GM12864 (cell line): Measurements from ENCODE around the gene AKR7A3.
"Not testable (repeated sequence)": the region's sequence is repeated elsewhere in the genome, so short reads cannot be mapped to it uniquely, and the experiment has no call there.

Experiments
- DNase-seq: peaks from one replicate; pipeline ENCODE4 v3.0.0-alpha.2; 2011; ENCODE audit warnings: low read depth
- H3K4me3 ChIP-seq: 2 replicates; pipeline ENCODE4 v1.5.1; 2011; ENCODE audit warnings: mild to moderate bottlenecking, low read depth, low read length, control low read depth
- TF ChIP-seq, protein P1 (sequence below): IDR thresholded peaks from 2 replicates; pipeline ENCODE4 v1.5.1; 2011; ENCODE audit warnings: low read depth, mild to moderate bottlenecking, moderate library complexity, low read length, control low read depth, inconsistent platforms; ENCODE audit errors: missing control alignments

AKR7A3 gene

GRCh38 chr1:19288324-19289241, at the start of gene AKR7A3:
Gene AKR7A3, minus strand, starts transcription at chr1:19288770. Its CDS starts 61 bp downstream, at chr1:19288709.
- not testable (repeated sequence) for H3K4me3 ChIP-seq, DNase-seq

DNA sequence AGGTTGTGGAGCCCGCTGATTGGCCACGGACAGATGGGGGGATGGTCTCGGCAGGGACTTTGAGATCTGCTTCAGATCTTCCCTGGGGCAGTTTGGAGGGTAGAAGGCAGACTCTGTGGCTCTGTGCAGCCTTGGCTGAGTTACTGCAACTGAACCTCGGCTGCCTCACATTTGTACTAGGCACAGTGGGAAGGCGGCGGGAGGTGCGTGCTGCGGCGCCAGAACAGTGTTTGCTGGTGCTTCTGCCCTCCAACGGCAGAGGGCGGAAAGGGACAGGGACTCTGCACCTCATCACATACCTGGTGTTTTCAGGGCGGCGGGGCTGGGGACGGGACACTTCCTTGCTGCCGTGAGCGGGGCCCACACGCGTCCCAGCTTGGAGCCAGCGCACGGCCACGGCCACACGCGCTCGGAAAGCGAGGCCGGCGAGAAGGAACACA, 49.8 kb upstream of the AKR7A3 start:
- TF ChIP-seq, protein P1, sequence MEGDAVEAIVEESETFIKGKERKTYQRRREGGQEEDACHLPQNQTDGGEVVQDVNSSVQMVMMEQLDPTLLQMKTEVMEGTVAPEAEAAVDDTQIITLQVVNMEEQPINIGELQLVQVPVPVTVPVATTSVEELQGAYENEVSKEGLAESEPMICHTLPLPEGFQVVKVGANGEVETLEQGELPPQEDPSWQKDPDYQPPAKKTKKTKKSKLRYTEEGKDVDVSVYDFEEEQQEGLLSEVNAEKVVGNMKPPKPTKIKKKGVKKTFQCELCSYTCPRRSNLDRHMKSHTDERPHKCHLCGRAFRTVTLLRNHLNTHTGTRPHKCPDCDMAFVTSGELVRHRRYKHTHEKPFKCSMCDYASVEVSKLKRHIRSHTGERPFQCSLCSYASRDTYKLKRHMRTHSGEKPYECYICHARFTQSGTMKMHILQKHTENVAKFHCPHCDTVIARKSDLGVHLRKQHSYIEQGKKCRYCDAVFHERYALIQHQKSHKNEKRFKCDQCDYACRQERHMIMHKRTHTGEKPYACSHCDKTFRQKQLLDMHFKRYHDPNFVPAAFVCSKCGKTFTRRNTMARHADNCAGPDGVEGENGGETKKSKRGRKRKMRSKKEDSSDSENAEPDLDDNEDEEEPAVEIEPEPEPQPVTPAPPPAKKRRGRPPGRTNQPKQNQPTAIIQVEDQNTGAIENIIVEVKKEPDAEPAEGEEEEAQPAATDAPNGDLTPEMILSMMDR: no peak
- no peak for DNase-seq
- H3K4me3 ChIP-seq: no peak overlapping the region

DNA sequence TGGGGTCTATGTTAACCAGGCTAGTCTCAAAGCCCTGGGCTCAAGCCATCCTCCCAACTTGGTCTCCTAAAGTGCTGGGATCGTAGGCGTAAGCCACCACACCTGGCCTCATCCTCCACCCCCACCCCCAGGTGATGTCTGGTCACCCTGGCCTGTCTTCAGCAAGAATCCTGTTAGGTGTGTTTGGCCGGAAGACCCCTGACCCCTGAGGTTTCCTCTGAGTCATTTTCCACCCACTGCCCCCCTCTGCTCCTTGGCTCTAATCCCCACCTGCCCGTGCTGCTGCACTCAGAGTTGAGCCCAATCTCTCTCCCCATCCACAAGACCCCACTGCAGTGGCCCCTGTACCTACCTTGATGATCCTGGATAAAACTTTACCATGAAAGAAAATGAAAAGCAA, 48.7 kb upstream of the AKR7A3 start:
- TF ChIP-seq, protein P1: no peak
- H3K4me3 ChIP-seq: no peak overlapping the region
- DNase-seq: no peak

GRCh38 chr1:19336543-19336942, 48.0 kb upstream of the AKR7A3 start:
- TF ChIP-seq, protein P1: no peak
- H3K4me3 ChIP-seq: no peak overlapping the region
- DNase-seq: no peak

DNA sequence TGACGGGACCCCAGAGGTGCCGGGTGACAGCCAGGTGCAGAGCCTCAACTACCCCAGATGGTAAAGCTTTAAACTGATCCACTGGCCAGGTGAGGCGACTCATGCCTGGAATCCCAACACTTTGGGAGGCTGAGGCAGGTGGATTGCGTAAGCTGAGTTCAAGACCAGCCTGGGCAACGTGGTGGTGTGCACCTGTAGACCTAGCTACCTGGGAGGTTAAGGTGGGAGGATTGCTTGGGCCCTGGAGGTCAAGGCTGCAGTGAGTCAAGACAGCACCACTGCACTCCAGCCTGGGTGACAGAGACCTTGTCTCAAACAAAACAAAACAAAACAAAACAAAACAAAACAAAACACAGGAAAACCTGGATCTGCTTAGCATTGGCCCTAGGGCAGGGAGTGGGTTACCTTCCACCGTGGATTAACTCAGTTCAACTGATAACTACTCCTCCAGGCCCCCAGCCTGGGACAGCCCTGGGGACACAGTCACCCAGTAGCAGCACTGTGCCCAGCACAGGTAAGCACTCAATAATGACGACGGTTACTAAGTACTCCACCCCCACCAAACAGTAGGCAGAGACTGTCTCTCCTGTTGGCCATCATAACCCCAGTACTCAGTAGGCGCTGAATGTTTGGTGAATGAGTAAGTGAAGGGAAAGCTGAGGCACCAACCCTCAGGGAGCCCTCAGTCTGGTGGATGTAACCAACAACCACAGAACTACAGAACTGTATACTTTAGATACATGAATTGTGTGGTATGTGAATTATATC, 45.2 kb upstream of the AKR7A3 start:
- TF ChIP-seq, protein P1: no peak
- DNase-seq: no peak
- no peak overlapping the region for H3K4me3 ChIP-seq

GRCh38 chr1:19332832-19333231, 44.3 kb upstream of the AKR7A3 start:
- H3K4me3 ChIP-seq: no peak overlapping the region
- TF ChIP-seq, protein P1: no peak
- no peak for DNase-seq

DNA sequence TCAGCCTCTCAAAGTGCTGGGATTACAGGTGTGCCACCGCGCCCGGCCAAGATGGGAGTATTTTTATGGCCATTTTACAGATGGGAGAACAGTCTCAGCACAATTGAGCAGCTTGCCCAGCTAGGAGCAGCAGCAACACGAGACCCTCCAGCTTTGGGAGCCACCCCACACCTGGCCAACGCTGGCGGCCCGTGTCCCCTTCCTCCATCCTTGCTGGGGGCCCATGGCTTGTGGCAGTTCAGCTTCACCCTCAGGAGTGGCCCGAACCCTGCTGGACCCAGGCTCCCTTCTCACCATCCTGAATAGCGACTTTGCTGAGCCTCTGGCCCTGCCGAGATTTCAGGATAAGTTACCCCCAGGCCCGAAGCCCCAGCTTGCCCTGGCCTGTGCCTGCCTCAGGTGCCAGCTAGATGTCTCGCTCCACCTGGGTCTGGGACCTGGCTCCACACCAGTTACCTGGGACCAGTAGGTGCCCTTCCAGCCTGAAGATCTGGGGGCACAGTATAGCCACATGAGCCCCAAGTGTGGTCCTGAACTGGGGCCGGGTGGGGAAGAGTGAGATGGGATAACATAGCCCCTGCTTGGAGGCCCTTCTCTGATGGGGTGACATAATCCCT, 42.8 kb upstream of the AKR7A3 start:
- TF ChIP-seq, protein P1: no peak
- DNase-seq: no peak
- no peak overlapping the region for H3K4me3 ChIP-seq
